MCF 10A (cell line): ENCODE measurements around the gene PLSCR3. TPM values are rescaled to one million over a fixed set of nuclear protein-coding genes. Genes with fewer than 3 reads are reported as not detected.
A peak's percentile ranks its signal among the peaks of the same experiment; 100 is the strongest.

Source experiments
- BruUV-seq: library from RNA; stranded (reverse); fragments of 400-500 nt; replicated peaks from 2 replicates; lab custom pipeline; 2021; lab: Mats Ljungman, UMichigan
- CTCF ChIA-PET: fragments of 300-600 bp; sonication (Branson Sonifier 250); formaldehyde crosslinking; extraction: SDS; loops from one replicate; lab custom pipeline; 2021; ENCODE audit warnings: antibody characterized with exemption, inconsistent platforms; lab: Yijun Ruan, JAX
- POLR2A ChIA-PET: fragments of 300-600, 350-650 bp; sonication (Branson Sonifier 250); formaldehyde crosslinking; extraction: SDS; loops from one replicate; lab custom pipeline; 2020; ENCODE audit warnings: antibody characterized with exemption, inconsistent platforms; lab: Yijun Ruan, JAX
- DNase-seq: peaks from one replicate; pipeline ENCODE4 v3.0.0-alpha.2; 2018; ENCODE audit not compliant: unreplicated experiment
- H3K27ac Mint-ChIP-seq: one replicate; pipeline ENCODE4 v1.8.0; 2022; ENCODE audit warnings: mild to moderate bottlenecking, low read depth, mixed read lengths; ENCODE audit not compliant: unreplicated experiment
- H3K27me3 Mint-ChIP-seq: one replicate; pipeline ENCODE4 v1.8.0; 2022; ENCODE audit warnings: mixed read lengths; ENCODE audit not compliant: insufficient read depth, unreplicated experiment
- H3K36me3 Mint-ChIP-seq: one replicate; pipeline ENCODE4 v1.8.0; 2022; ENCODE audit warnings: mild to moderate bottlenecking, moderate library complexity, mixed read lengths; ENCODE audit not compliant: insufficient read depth, unreplicated experiment
- H3K4me1 Mint-ChIP-seq: one replicate; pipeline ENCODE4 v1.8.0; 2022; ENCODE audit warnings: mixed read lengths; ENCODE audit not compliant: insufficient read depth, unreplicated experiment
- H3K4me3 Mint-ChIP-seq: one replicate; pipeline ENCODE4 v1.8.0; 2022; ENCODE audit warnings: mild to moderate bottlenecking, moderate library complexity, mixed read lengths; ENCODE audit not compliant: unreplicated experiment
- H3K9me3 Mint-ChIP-seq: one replicate; pipeline ENCODE4 v1.8.0; 2022; ENCODE audit warnings: mixed read lengths; ENCODE audit not compliant: unreplicated experiment
- intact Hi-C: fragments of 100-400 bp; cut with micrococcal nuclease; formaldehyde crosslinking; loops from 2 replicates; pipeline ENCODE4 v1.14.1; 2022
- total RNA-seq: library from RNA; stranded (reverse); gene quantifications from 2 replicates; pipeline ENCODE4 v1.2.3, GENCODE V29; 2022
- TF ChIP-seq, protein P1 (sequence below): fragments of 200-600 bp; IDR thresholded peaks from one replicate; pipeline ENCODE4 v1.8.0; 2022; ENCODE audit warnings: antibody characterized with exemption, mild to moderate bottlenecking; ENCODE audit not compliant: unreplicated experiment

The PLSCR3 gene
- total RNA-seq, 1 experiment from 2014 or later: 59.0 TPM

GRCh38 chr17:7414837-7415236, 20.5 kb upstream of the PLSCR3 start:
- no TSS peak for BruUV-seq
- peaks cover 12% of the 10 kb centered on the region for H3K36me3 Mint-ChIP-seq
- intact Hi-C loops: no loop called here
- no peak for DNase-seq
- no peaks in the 10 kb centered on the region for H3K9me3 Mint-ChIP-seq
- no peaks in the 10 kb centered on the region for H3K27me3 Mint-ChIP-seq
- no peak overlapping the region for H3K4me3 Mint-ChIP-seq
- H3K4me1 Mint-ChIP-seq: peaks cover 5% of the 10 kb centered on the region
- TF ChIP-seq, protein P1, sequence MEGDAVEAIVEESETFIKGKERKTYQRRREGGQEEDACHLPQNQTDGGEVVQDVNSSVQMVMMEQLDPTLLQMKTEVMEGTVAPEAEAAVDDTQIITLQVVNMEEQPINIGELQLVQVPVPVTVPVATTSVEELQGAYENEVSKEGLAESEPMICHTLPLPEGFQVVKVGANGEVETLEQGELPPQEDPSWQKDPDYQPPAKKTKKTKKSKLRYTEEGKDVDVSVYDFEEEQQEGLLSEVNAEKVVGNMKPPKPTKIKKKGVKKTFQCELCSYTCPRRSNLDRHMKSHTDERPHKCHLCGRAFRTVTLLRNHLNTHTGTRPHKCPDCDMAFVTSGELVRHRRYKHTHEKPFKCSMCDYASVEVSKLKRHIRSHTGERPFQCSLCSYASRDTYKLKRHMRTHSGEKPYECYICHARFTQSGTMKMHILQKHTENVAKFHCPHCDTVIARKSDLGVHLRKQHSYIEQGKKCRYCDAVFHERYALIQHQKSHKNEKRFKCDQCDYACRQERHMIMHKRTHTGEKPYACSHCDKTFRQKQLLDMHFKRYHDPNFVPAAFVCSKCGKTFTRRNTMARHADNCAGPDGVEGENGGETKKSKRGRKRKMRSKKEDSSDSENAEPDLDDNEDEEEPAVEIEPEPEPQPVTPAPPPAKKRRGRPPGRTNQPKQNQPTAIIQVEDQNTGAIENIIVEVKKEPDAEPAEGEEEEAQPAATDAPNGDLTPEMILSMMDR: no peak
- ChIA-PET POLR2A (interaction anchor here (0.7 to 1.0 kb wide), 2 partner anchors 11 to 134 kb away, joined by 3 to 4 read pairs; partner anchors contain the start of gene TNFSF12), CTCF (no interaction called here)
- H3K27ac Mint-ChIP-seq: no peak overlapping the region

GRCh38 chr17:7413346-7413985, 19.1 kb upstream of the PLSCR3 start:
- Mint-ChIP-seq H3K36me3 (peaks cover 12% of the 10 kb centered on the region), H3K4me3 (no peak overlapping the region), H3K27ac (no peak overlapping the region), H3K9me3 (no peaks in the 10 kb centered on the region), H3K27me3 (no peaks in the 10 kb centered on the region), H3K4me1 (peaks cover 5% of the 10 kb centered on the region)
- no TSS peak for BruUV-seq
- ChIA-PET POLR2A (interaction anchor here (0.6 to 1.0 kb wide), 3 partner anchors 9 to 145 kb away, joined by 3 to 8 read pairs (median 3); partner anchors contain the start of genes TMEM256 and TNFSF13), CTCF (interaction anchor here (0.5 kb wide), 1 partner anchor 61 kb away, joined by 4 read pairs; no protein-coding TSS in a partner anchor)
- peak; percentile 33 for DNase-seq
- intact Hi-C loops: no loop called here
- TF ChIP-seq, protein P1: no peak

DNA sequence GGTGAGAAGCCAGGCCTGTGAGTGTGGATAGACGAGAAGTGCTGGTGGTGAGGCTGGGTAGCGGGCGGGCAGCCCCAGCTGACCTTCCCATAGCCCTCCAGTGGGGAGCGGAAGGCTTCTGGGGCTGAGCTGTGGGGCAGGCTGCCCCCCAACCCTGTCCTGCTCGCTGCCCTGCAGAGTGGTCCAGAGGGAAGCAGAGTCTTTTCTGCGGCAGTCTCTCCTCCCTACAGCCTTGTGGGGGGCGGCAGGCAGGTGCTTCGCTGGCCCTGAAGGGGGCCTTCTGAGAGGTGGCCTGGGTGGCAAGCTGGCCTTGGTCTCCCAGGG, 17.1 kb upstream of the PLSCR3 start:
- CTCF ChIA-PET: no interaction called here
- POLR2A ChIA-PET: interaction anchor here (0.7 kb wide), 1 partner anchor 30 kb away, joined by 3 read pairs; no protein-coding TSS in a partner anchor
- BruUV-seq: no TSS peak
- peaks cover under 1% of the 10 kb centered on the region for H3K4me1 Mint-ChIP-seq
- H3K27ac Mint-ChIP-seq: no peak overlapping the region
- no peaks in the 10 kb centered on the region for H3K27me3 Mint-ChIP-seq
- TF ChIP-seq, protein P1: no peak
- no peak overlapping the region for H3K4me3 Mint-ChIP-seq
- intact Hi-C loops: no loop called here
- H3K36me3 Mint-ChIP-seq: peaks cover 12% of the 10 kb centered on the region
- no peak for DNase-seq
- no peaks in the 10 kb centered on the region for H3K9me3 Mint-ChIP-seq

GRCh38 chr17:7410634-7411426, 16.5 kb upstream of the PLSCR3 start:
- Mint-ChIP-seq H3K9me3 (no peaks in the 10 kb centered on the region), H3K27ac (no peak overlapping the region), H3K36me3 (peaks cover 12% of the 10 kb centered on the region), H3K27me3 (no peaks in the 10 kb centered on the region), H3K4me1 (peaks cover 5% of the 10 kb centered on the region), H3K4me3 (no peak overlapping the region)
- TF ChIP-seq, protein P1: no peak
- intact Hi-C loops: no loop called here
- CTCF ChIA-PET: no interaction called here
- POLR2A ChIA-PET: interaction anchor here (0.7 kb wide), 1 partner anchor 29 kb away, joined by 3 read pairs; no protein-coding TSS in a partner anchor
- DNase-seq: no peak
- BruUV-seq: no TSS peak
